Measurements from ENCODE around the gene MYOZ1.
"Not testable (repeated sequence)": the region's sequence is repeated elsewhere in the genome, so short reads cannot be mapped to it uniquely, and the experiment has no call there.

Gene MYOZ1

DNA sequence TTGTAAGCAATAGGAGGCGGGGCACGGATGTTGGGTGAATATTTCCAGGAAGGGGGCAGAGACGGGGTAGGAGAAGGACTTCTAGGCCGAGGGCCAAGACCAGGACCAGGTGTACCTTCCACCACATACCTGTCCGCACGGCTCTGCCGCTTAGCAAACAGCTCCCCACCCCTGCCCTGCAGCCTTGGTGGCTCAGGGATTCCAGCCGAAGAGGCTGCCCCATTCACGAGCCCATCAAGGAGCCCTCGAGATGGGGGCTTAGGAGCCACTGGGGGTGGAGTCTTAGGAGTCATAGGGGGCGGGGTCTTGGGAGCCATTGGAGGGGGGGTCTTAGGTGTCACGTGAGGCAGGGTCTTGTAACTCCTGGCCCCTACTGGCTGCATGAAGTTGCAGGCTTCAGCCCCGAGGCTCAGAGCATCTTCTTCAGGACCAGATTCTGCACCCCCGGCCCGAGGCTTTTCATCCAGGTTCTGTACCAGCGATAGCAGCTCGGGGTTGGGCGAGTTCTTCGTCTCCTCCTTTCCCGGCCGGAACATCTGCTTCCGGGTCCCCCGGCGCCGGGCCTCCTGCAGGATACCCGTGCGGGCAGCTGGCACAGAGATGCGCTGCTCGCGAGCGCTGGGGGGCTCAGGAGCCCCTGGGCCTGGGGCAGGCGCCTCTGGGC, 6.1 kb upstream of the MYOZ1 start:
- FAIRE-seq = no peak

DNA sequence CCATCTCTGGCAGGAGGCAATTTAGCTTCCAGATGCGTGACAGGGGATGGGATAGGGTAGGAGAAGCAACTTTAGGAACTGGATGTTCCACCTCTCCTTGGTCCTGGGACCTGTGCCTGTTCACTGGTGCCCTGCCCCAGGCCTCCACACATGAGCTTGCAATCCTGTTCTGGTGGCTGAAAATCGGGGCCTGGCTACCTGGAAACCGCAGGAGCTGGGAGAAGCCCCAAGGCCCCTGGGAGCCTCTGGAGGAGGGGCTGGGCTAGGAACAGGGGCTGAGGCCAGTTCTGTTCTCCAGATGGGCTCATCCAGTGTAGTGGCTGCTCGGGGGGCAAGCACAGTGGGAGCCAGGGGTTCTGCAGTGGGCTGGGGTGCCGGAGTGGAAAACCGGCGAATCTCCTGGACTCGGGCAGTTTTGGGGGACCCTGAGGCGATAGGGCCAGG, 5.3 kb upstream of the MYOZ1 start:
- no peak for FAIRE-seq

DNA sequence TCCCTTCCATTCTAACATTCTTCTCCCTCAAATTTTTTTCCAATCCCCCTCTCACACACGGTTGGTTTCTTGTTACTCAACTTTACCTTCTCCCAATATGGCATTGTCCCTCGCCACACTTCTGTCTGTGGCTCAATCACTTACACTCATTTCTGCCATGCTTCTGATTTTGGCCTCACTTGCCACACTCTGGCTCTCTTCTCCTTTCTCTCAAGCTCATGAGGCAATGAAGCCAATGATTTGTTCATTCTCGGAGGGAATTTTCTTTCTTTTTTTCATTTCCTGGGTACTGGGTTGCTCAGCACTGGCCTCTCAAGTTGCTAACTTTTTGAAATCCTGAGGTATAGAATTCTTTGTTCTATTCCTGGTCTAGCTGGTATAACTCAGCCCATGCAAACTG, 4.0 kb upstream of the MYOZ1 start:
- FAIRE-seq = no peak

DNA sequence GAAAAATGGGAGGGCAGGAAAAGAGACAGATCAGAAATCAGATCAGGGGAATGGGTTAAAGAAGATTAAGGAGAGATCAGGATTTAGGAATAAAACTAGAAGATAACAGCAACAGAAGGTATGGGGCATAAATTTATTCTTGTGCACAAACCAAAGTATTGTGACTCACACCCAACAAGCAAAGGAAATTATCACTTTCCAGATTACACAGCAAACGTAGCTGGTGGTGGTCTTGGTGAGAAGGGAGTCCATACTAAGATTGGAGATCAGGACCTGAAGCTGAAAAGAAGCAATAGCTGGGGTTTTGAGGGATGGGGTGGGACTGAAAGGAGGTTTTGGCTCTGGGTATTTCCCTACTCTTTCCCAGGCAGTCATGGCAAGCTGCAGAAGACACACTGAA, 3.5 kb upstream of the MYOZ1 start:
- no peak for FAIRE-seq

GRCh38 chr10:73644015-73644743, 2.9 kb upstream of the MYOZ1 start:
- peak; percentile 74 for FAIRE-seq

DNA sequence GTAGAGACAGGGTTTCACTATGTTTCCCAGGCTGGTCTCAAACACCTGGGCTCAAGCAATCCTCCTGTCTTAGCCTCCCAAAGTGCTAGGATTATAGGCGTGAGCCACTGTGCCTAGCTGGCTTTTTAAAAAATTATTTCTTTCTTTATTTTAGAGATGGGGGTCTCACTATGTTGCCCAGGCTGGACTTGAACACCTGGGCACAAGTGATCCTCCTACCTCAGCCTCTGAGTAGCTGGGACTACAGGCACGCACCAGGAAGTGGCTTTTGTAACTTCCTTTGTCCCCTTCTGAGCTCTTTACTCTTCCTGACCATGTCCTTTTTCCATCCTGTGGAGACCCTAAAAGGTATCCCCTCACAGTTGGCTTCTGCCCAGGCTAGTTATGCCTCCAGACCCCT, 2.1 kb upstream of the MYOZ1 start:
- FAIRE-seq = no peak

DNA sequence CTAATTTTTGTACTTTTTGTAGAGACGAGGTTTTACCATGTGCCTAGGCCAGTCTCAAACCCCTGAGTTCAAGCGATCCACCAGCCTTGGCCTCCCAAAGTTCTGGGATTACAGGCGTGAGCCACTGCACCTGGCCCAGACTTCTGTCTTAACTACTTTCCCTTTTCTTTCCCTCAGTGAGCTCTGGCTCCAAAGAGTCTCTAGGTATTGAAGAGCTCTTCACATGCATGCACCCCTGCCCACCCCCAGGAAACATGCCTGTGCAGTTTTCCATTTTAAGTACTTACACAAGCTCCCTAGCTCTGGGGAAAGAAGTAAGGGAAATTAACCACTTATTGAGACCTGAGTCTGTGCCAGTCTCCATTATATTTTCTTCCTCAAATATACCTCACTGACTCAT, 2.0 kb downstream of the MYOZ1 start:
- no peak for FAIRE-seq

- no peak for FAIRE-seq
These were observed 5.5 kb downstream of the MYOZ1 start for GRCh38 chr10:73635781-73636180.

DNA sequence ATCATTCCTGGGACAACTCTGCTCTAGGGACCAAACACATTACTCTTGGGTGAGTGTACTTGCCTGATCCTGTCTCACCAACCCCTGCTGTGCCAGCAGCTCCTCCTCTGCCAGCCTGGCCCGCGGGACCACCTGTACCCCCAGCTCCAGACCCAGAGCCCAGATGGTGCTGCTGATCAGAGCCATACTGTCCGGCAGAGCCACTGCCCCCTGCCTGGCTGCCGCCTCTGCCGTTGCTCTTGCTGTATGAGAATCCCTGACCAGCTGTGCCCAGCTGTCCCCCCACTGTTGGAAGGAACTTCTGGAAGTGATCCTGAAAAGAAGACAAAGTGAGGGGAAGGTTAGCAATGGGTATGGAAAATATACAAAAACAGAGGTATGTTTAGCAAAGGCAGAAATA, 6.9 kb downstream of the MYOZ1 start:
- no peak for FAIRE-seq

GRCh38 chr10:73629165-73629564, 12.1 kb downstream of the MYOZ1 start:
- no peak for FAIRE-seq

- no peak for FAIRE-seq
These were observed 12.9 kb downstream of the MYOZ1 start for GRCh38 chr10:73628405-73628804.

DNA sequence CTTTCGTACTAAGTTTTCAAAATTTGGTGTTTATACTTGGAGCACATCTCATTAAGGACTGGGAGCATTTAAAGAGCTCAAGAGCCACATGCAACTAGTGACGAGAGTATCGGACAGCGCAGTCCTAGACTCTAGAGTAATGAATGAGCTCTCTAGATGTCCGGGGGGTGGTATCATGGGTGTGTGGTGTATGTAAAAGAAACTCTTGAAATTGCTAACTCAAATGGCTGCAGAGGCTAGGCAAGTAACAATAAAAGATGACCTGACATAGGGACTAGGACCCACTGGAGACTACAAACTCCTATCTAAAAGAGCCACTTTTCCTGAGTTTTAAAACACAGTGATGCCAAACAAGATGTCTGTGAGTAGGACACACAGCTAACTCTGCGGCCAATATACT, 14.0 kb downstream of the MYOZ1 start:
- no peak for FAIRE-seq

DNA sequence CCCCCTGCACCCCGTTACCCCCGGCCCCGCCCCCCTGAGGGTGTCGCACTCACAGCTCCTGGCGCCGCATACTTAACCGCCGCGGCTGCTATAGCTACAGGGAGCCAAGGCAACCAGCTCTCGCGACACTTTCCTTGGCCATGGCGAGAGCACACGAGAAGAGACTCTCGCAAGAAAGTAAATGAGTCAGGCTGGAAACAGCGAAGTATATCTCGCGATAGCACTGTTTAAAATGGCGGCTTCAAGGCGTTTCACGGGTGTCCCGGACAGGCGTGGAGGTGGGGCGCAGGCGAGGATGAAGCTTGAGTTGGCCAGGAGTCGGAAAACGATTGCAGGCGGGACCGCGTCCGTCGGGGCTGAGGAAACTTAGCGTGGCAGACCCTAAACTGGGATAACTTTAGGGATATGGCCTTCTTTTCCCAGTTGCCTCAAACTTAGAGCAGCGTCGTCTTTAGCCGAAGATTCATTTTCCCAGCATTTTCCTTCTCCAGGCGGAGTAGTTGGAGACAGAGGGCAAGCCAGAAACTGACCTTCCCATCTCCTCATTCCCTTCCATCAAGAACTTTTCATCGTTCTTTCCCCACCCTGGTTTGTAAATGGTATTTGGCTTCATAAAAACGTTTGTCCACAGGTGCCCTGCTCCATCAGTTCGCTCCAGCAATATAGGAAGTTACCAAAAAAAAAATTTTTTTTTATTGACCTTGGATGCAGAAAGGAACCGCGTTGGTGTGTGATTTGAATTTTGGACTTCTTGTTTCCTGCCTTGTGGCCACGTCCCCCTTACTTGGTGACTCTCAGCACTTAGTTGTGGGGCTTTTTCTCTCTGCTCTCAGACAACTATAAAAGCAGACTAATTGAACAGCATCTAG, 15.2 kb downstream of the MYOZ1 start:
- peak; percentile 59 for FAIRE-seq

- no peak for FAIRE-seq
These were observed 16.0 kb downstream of the MYOZ1 start for GRCh38 chr10:73625004-73625883.

DNA sequence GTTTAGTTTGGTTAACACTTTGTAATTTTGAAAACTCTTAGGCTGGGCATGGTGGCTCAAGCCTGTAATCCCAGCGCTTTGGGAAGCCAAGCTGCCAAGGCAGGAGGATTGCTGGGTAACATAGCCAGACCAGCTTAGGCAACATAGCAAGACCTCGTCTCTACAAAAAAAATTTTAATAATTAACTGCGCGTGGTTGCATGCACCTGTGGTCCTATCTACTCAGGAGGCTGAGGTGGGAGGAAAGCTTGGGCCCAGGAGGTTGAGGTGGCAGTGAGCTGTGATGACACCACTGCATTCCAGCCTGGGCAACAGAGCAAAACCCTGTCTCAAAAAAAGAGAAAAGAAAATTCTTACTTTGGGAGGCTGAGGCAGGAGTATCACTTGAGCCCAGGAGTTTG, 18.2 kb downstream of the MYOZ1 start:
- FAIRE-seq = no peak

DNA sequence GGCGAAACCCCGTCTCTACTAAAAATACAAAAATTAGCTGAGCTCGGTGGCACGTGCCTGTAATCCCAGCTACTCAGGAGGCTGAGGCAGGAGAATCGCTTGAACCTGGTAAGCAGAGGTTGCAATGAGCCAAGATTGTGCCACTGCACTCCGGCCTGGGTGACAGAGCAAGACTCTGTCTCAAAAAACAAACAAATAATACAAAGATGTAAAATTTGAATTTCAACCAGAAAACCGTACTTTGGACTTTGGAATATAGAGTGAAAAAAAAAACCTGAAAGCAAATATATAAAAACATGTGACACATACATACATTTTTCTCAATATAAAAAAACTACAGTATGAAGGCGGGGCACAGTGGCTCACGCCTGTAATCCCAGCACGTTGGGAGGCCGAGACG, 20.3 kb downstream of the MYOZ1 start:
- FAIRE-seq = not testable (repeated sequence)

DNA sequence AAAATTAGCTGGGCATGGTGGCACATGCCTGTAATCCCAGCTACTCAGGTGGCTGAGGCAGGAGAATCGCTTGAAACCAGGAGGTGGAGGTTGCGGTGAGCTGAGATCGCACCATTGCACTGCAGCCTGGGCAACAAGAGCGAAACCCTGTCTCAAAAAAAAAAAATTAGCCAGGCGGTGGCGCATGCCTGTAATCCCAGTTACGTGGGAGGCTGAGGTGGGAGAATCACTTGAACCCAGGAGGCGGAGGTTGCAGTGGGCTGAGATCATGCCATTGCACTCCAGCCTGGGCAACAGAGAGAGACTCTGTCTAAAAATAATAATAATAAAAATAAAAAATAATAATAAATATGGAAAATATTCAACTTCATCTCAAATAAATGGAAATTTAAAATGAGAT, 24.1 kb downstream of the MYOZ1 start:
- not testable (repeated sequence) for FAIRE-seq

GRCh38 chr10:73614720-73615119, 26.6 kb downstream of the MYOZ1 start:
- no peak for FAIRE-seq

DNA sequence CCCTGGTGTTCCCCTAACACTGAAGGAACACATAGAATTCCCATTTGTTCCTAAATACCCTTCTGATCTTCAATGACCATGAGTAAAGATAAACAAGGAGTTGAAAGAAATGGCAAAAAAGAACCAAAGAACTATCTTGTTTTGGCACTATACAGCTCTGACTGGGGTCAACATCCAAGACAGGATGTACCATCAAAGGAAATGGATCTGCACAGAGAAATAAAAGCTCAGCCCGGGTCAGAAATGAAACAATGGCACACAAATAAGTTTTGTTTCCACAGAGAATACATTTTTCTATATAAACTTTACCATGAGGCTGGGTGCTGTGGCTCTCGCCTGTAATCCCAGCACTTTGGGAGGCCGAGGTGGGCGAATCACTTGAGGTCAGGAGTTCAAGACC, 32.2 kb downstream of the MYOZ1 start:
- FAIRE-seq = no peak

DNA sequence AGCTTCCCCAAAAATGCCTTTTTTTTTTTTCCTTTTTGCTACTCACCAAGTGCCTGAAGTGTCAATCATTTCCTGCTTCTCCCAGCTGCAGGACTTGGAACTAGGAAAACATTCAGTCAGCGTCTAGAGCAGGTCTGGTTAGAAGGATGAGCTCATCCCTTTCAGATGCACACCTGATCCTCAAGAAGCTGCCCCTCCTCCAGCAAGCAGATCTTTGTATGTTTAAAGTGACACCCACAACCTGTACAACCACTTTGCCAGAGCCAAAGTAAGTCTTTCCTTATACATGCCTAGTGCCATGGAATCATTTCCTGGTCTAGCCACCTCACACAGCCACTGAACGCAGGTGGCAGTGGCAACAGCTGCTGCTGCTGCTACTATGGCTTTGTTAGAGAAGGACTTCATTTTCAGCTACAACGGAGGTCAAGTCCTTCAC, 39.8 kb downstream of the MYOZ1 start:
- no peak for FAIRE-seq

DNA sequence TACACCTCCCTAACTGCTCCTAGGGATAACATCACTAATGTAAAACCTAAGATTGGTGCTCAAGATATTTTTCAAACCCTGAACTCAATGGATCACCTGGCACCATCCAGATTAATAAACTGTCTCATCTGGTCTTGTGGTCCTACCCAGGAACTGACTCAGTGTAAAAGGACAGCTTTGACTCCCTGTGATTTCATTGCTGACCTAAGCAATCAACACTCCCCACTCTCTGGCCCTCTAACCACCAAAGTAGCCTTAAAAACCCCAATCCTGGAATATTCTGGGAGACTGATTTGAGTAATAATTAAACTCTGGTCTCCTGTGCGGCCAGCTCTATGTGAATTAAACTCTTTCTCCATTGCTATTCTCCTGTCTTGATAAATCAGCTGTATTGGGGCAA, 43.9 kb downstream of the MYOZ1 start:
- no peak for FAIRE-seq

GRCh38 chr10:73593812-73594211, 47.5 kb downstream of the MYOZ1 start:
- FAIRE-seq = no peak

DNA sequence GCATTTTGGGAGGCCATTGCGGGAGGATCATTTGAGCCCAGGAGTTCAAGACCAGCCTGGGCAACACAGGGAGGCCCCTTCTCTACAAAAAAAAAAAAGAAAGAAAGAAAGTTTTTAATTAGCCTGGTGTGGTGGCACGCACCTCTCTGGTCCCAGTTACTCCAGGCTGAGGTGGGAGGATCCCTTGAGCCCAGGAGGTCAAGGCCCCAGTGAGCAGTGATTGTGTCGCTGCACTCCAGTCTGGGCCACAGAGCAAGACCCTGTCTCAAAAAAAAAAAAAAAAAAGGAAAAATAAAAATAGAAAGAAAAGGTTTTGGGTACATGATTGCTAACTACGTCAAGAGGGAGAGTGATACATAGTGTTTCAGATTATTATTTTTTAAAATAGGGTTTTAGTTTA, 48.2 kb downstream of the MYOZ1 start:
- no peak for FAIRE-seq

Data from endometrium (tissue), 2 donors.